GM23338 (cell line): ENCODE results near the gene RUNX1. TPM values are rescaled to one million over a fixed set of nuclear protein-coding genes. Genes with fewer than 3 reads are reported as not detected.

Experiments used
- ATAC-seq: fragments of 200-7000 bp; cut with Tn5 transposase; 3 replicates; pipeline ENCODE4 v1.9.1; 2020
- DNase-seq: peaks from one replicate; pipeline ENCODE4 v3.0.0-alpha.2; 2015; ENCODE audit warnings: low spot score
- H2AFZ ChIP-seq: fragments of 200-600 bp; sonication (generic); 2 replicates; pipeline ENCODE4 v1.8.0; 2016; ENCODE audit warnings: antibody characterized with exemption, mild to moderate bottlenecking, moderate library complexity
- H3F3A ChIP-seq: fragments of 200-600 bp; sonication (generic); replicated peaks from 2 replicates; pipeline ENCODE4 v1.8.0; 2017; ENCODE audit warnings: antibody characterized with exemption, mixed run types, low read depth
- H3K27ac ChIP-seq: fragments of 200-600 bp; sonication (generic); 2 replicates; pipeline ENCODE4 v1.6.1; 2016; ENCODE audit warnings: low read depth
- H3K27me3 ChIP-seq: fragments of 200-600 bp; sonication (generic); 2 replicates; pipeline ENCODE4 v1.8.0; 2016; ENCODE audit warnings: mild to moderate bottlenecking, mixed run types, moderate library complexity; ENCODE audit not compliant: insufficient read depth
- H3K36me3 ChIP-seq: fragments of 200-600 bp; sonication (generic); 2 replicates; pipeline ENCODE4 v1.8.0; 2016; ENCODE audit warnings: mild to moderate bottlenecking; ENCODE audit not compliant: insufficient read depth
- H3K4me1 ChIP-seq: fragments of 200-600 bp; sonication (generic); 2 replicates; pipeline ENCODE4 v1.8.0; 2016; ENCODE audit warnings: mild to moderate bottlenecking, moderate library complexity; ENCODE audit not compliant: insufficient read depth
- H3K4me2 ChIP-seq: fragments of 200-600 bp; sonication (generic); 2 replicates; pipeline ENCODE4 v1.7.1; 2017; ENCODE audit warnings: mixed run types
- H3K4me3 ChIP-seq: fragments of 200-600 bp; sonication (generic); 2 replicates; pipeline ENCODE4 v1.6.1; 2016; ENCODE audit warnings: mixed run types
- H3K79me2 ChIP-seq: fragments of 200-600 bp; sonication (generic); replicated peaks from 2 replicates; pipeline ENCODE4 v1.8.0; 2017; ENCODE audit warnings: mild to moderate bottlenecking; ENCODE audit not compliant: insufficient read depth
- H3K9me2 ChIP-seq: fragments of 200-600 bp; sonication (generic); 2 replicates; pipeline ENCODE4 v1.8.0; 2017; ENCODE audit not compliant: insufficient read depth
- H4K20me1 ChIP-seq: fragments of 200-600 bp; sonication (generic); replicated peaks from 2 replicates; pipeline ENCODE4 v1.8.0; 2017; ENCODE audit warnings: mild to moderate bottlenecking; ENCODE audit not compliant: insufficient read depth
- H3K27ac Mint-ChIP-seq: 2 replicates; pipeline ENCODE4 v1.8.0; 2020; ENCODE audit warnings: inconsistent platforms, mild to moderate bottlenecking, moderate library complexity, mixed read lengths
- H3K27me3 Mint-ChIP-seq: 3 replicates; pipeline ENCODE4 v1.8.0; 2022; ENCODE audit warnings: low read depth, mild to moderate bottlenecking, moderate library complexity, mixed read lengths, inconsistent platforms; ENCODE audit not compliant: insufficient read depth, poor library complexity
- H3K36me3 Mint-ChIP-seq: 3 replicates; pipeline ENCODE4 v1.8.0; 2021; ENCODE audit warnings: low read depth, mild to moderate bottlenecking, inconsistent platforms, moderate library complexity, mixed read lengths
- H3K4me1 Mint-ChIP-seq: 3 replicates; pipeline ENCODE4 v1.8.0; 2020; ENCODE audit warnings: mild to moderate bottlenecking, inconsistent platforms, mixed read lengths
- H3K4me3 Mint-ChIP-seq: 3 replicates; pipeline ENCODE4 v1.8.0; 2021; ENCODE audit warnings: moderate library complexity, mild to moderate bottlenecking, inconsistent platforms, mixed read lengths
- H3K9me3 Mint-ChIP-seq: 3 replicates; pipeline ENCODE4 v1.8.0; 2020; ENCODE audit warnings: moderate library complexity, mild to moderate bottlenecking, inconsistent platforms, mixed read lengths
- CREB1 ChIP-seq: fragments of 250-450 bp; sonication (Bioruptor Pico); IDR thresholded peaks from 2 replicates; pipeline ENCODE4 v1.5.0; 2020; ENCODE audit warnings: low read depth, mild to moderate bottlenecking, moderate library complexity
- EZH2 ChIP-seq: fragments of 200-600 bp; sonication (generic); IDR thresholded peaks from one replicate; pipeline ENCODE4 v1.8.0; 2017; ENCODE audit warnings: antibody characterized with exemption, mild to moderate bottlenecking, low read depth; ENCODE audit not compliant: unreplicated experiment
- EZH2phosphoT487 ChIP-seq: fragments of 200-600 bp; sonication (generic); IDR thresholded peaks from one replicate; pipeline ENCODE4 v1.8.1; 2018; ENCODE audit warnings: antibody characterized with exemption; ENCODE audit not compliant: unreplicated experiment
- JUNB ChIP-seq: IDR thresholded peaks from one replicate; pipeline ENCODE4 v1.6.1; 2016; ENCODE audit warnings: antibody characterized with exemption; ENCODE audit not compliant: unreplicated experiment
- NANOG ChIP-seq: IDR thresholded peaks from 2 replicates; pipeline ENCODE4 v1.6.1; 2016; ENCODE audit warnings: antibody characterized with exemption, borderline replicate concordance
- POLR2AphosphoS5 ChIP-seq: IDR thresholded peaks from 2 replicates; pipeline ENCODE4 v1.6.1; 2016; ENCODE audit warnings: antibody characterized with exemption, low read depth
- REST ChIP-seq: IDR thresholded peaks from one replicate; pipeline ENCODE4 v1.6.1; 2018; ENCODE audit warnings: antibody characterized with exemption; ENCODE audit not compliant: unreplicated experiment
- STAT1 ChIP-seq: IDR thresholded peaks from one replicate; pipeline ENCODE4 v1.6.1; 2016; ENCODE audit warnings: antibody characterized with exemption; ENCODE audit not compliant: unreplicated experiment
- ZNF114 ChIP-seq: fragments of 250-450 bp; sonication (Bioruptor Pico); IDR thresholded peaks from 2 replicates; pipeline ENCODE4 v1.5.0; 2020; ENCODE audit warnings: mild to moderate bottlenecking, moderate library complexity
- ZNF331 ChIP-seq: fragments of 250-450 bp; sonication (Bioruptor Pico); IDR thresholded peaks from 2 replicates; pipeline ENCODE4 v1.5.0; 2020; ENCODE audit warnings: low read depth, mild to moderate bottlenecking, moderate library complexity
- ZNF462 ChIP-seq: fragments of 250-450 bp; sonication (Bioruptor Pico); IDR thresholded peaks from 2 replicates; pipeline ENCODE4 v1.5.0; 2020; ENCODE audit warnings: mild to moderate bottlenecking, moderate library complexity
- polyA plus RNA-seq: library from polyadenylated mRNA; unstranded; fragments of >200 nt; fragmentation: Nextera tagmentation; extraction: Ambion mirVana; gene quantifications from 2 replicates; pipeline ENCODE4 v1.2.1, GENCODE V29; 2016
- total RNA-seq: library from RNA; depleted of rRNA; stranded (reverse); fragments of >200 nt; shearing (Covaris generic); gene quantifications from 2 replicates; pipeline ENCODE4 v1.2.3, GENCODE V29; 2014
- TF ChIP-seq, protein P1 (sequence below), 2 experiments: fragments of 200-600 bp in 1 of 2; sonication (generic) in 1 of 2; conservative IDR thresholded peaks; 2 replicates each; pipeline versions ENCODE4 v1.5.1 to v1.6.1; 2016 to 2017; ENCODE audit warnings: antibody characterized with exemption in 2 of 2, low read depth in 2 of 2, mild to moderate bottlenecking in 2 of 2, moderate library complexity in 1 of 2

The RUNX1 gene
- total and polyA plus RNA-seq, 2 experiments from 2014 or later, result 0.29 to 1.1 TPM

GRCh38 chr21:34790341-34790740, 258.8 kb downstream of the RUNX1 start:
- peaks cover 9% of the 10 kb centered on the region; the same call in 1 of the 2 replicates for H3K9me2 ChIP-seq
- H3K9me3 Mint-ChIP-seq, result no peaks in the 10 kb centered on the region

More at GRCh38 chr21:34790341-34790740, 258.8 kb downstream of the RUNX1 start:
- H3K27me3 Mint-ChIP-seq, result peaks cover 2% of the 10 kb centered on the region
- TF ChIP-seq EZH2phosphoT487 (no peak), POLR2AphosphoS5 (no peak), NANOG (no peak), CREB1 (CRISPR knock-in tag) (no peak), ZNF331 (CRISPR knock-in tag) (no peak), REST (no peak), EZH2 (no peak), JUNB (no peak), ZNF114 (CRISPR knock-in tag) (no peak), ZNF462 (CRISPR knock-in tag) (no peak), STAT1 (no peak)
- TF ChIP-seq, protein P1, sequence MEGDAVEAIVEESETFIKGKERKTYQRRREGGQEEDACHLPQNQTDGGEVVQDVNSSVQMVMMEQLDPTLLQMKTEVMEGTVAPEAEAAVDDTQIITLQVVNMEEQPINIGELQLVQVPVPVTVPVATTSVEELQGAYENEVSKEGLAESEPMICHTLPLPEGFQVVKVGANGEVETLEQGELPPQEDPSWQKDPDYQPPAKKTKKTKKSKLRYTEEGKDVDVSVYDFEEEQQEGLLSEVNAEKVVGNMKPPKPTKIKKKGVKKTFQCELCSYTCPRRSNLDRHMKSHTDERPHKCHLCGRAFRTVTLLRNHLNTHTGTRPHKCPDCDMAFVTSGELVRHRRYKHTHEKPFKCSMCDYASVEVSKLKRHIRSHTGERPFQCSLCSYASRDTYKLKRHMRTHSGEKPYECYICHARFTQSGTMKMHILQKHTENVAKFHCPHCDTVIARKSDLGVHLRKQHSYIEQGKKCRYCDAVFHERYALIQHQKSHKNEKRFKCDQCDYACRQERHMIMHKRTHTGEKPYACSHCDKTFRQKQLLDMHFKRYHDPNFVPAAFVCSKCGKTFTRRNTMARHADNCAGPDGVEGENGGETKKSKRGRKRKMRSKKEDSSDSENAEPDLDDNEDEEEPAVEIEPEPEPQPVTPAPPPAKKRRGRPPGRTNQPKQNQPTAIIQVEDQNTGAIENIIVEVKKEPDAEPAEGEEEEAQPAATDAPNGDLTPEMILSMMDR (conservative IDR thresholded peaks at IDR 0.05; ENCODE audit: low read depth in 2 of 2), result no peak
- Histone ChIP-seq H3K4me1 (no peaks in the 10 kb centered on the region), H3K27me3 (no peaks in the 10 kb centered on the region), H3K27ac (no peak overlapping the region), H4K20me1 (no peaks in the 10 kb centered on the region), H3F3A (no peaks in the 10 kb centered on the region), H3K4me2 (no peak overlapping the region), H3K4me3 (no peak overlapping the region), H3K36me3 (no peaks in the 10 kb centered on the region), H3K79me2 (no peaks in the 10 kb centered on the region), H2AFZ (no peak overlapping the region)
- no peak for ATAC-seq
- DNase-seq, result no peak
- H3K4me3 Mint-ChIP-seq, result no peak overlapping the region
- H3K27ac Mint-ChIP-seq, result no peak overlapping the region
- no peaks in the 10 kb centered on the region for H3K36me3 Mint-ChIP-seq
- H3K4me1 Mint-ChIP-seq, result peaks cover 12% of the 10 kb centered on the region; the same call in 2 of the 3 replicates
